Epidermal melanocyte (primary cell): ENCODE measurements around the gene ATP11A.

Experiments
- DNase-seq: peaks from one replicate; pipeline ENCODE4 v3.0.0; 2011; ENCODE audit warnings: low spot score; ENCODE audit not compliant: insufficient read length

ATP11A gene

GRCh38 chr13:112722433-112723263, 32.8 kb downstream of the ATP11A start:
- DNase-seq, result no peak

DNA sequence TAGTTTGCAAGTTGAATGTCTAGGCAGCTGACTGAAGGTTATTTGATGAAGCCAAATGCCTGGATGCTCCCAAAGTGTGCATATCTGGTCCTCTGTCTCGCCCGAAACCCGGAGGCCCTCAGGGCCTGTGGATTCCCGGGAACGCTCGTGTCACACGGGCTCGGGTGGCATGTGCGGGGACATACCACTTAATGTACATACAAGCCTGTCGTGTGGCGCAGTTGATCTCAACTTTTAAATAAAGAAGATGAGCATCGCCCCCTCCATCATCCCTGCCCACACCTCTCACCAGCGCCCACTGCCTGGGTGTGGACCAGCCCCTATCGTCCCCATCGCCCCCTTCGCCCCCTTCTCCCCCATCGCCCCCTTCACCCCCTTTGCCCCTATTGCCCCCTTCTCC, 33.9 kb downstream of the ATP11A start:
- DNase-seq, result no peak

DNA sequence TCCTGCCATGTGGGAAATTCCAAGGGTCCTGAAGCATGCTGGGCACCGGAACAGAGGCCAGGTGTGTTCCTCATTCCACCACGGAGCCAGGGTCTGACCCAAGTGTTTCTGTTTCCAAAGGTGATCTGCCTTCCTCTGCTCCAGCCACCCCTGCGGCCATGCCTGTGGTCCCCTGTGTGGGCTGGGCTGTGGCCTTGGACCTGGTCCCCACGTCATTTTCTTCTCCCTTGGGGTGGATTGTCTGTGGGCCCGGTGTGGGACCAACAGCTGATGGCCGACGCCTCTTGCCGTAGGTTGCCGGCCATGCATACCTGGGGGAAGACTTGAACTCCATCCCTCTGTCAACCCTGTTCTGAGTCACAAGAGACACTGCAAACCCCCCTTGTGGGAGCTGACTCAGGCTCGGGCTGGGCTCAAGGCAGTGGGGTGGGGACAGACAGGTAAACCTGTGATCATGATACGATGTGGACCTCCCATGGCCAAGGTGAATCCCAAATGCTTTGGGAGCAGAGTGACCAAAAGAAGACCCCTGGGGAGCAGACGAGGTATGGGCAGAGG, 35.0 kb downstream of the ATP11A start:
- no peak for DNase-seq

- DNase-seq, result no peak
Observed at GRCh38 chr13:112725346-112726015, 35.6 kb downstream of the ATP11A start.

DNA sequence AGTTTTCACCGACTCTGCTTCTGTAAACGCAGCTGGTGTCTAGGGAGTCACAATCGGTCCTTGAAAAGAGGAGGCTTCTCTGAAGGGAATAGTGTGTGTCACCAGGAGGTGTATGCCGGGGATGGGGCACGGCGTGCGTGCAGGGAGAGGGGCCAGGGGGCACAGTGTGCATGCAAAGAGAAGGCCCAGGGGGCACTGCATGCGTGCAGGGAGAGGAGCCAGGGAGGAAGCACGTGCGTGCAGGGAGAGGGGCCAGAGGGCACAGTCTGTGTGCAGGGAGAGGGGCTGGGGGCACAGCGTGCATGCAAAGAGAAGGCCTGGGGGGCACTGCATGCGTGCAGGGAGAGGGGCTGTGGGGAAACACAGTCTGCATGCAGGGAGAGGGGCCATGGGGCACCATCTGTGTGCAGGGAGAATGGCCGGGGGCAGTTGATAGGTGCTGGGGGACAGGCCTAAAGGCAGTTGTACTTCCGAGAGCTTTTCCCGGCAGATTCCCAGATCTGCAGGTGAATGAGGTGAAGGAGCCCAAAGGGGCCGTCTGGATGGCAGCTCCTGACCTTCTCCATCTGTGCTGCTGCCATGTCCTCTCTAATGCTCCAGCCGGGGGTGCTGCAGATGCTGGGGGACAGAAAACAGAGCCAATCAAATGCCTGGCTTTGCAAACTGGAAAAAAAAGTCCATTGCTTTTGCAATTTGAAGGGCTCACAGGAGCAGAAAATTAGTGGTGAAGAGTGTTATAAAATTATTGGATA, 36.4 kb downstream of the ATP11A start:
- DNase-seq, result no peak

GRCh38 chr13:112727581-112727980, 37.7 kb downstream of the ATP11A start:
- no peak for DNase-seq

DNA sequence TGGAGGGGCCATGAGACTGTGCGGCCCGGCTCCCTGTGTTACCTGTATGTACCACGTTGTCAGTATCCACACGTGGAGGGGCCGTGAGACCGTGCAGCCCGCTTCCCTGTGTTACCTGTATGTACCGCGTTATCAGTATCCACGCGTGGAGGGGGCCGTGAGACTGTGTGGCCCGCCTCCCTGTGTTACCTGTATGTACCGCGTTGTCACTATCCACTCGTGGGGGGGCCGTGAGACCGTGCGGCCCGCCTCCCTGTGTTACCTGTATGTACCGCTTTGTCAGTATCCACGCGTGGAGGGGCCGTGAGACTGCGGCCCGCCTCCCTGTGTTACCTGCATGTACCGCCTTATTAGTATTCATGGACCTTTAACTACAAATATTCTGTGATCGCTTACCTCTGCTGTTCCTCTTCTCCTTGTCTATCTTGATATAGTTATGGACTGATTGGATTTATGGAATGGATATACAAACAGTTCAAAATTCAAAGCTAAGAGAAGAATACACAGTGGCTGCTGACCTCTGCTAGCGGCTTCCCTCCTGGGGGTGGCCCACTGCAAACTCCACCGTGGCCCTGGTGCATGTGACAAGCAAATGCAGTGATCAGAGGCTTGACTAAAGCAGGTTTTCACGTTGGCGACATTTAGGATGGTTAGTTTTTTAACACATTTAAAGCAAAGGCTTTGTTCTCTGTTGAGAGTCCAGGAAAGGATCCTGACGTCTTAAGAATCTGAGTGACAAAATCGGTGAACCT, 38.7 kb downstream of the ATP11A start:
- no peak for DNase-seq

GRCh38 chr13:112729408-112729807, 39.6 kb downstream of the ATP11A start:
- DNase-seq, result no peak

DNA sequence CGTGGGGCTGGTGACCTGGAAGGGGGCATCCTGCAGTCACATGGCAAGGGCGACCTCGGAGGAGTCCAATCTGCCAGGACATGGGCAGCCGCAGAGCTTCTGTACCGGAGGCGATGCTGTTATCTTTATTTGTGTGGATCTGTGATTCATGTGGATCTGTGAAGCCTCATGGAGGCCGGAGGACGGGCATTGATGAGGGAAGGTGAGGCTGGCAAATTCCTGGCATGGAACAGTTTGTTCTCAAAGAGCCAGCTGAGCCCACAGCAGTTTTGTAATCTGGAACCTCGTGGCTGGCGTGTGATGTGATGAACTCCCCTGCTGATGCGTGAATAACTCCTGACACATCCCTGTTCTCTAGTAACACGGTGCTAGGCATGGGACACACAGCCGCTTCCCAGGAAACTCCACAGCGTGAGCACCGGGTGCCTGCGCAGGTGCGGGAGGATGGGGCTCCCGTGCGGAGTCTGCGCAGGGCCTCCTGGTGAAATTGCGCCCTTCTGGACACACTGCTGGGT, 40.4 kb downstream of the ATP11A start:
- no peak for DNase-seq

DNA sequence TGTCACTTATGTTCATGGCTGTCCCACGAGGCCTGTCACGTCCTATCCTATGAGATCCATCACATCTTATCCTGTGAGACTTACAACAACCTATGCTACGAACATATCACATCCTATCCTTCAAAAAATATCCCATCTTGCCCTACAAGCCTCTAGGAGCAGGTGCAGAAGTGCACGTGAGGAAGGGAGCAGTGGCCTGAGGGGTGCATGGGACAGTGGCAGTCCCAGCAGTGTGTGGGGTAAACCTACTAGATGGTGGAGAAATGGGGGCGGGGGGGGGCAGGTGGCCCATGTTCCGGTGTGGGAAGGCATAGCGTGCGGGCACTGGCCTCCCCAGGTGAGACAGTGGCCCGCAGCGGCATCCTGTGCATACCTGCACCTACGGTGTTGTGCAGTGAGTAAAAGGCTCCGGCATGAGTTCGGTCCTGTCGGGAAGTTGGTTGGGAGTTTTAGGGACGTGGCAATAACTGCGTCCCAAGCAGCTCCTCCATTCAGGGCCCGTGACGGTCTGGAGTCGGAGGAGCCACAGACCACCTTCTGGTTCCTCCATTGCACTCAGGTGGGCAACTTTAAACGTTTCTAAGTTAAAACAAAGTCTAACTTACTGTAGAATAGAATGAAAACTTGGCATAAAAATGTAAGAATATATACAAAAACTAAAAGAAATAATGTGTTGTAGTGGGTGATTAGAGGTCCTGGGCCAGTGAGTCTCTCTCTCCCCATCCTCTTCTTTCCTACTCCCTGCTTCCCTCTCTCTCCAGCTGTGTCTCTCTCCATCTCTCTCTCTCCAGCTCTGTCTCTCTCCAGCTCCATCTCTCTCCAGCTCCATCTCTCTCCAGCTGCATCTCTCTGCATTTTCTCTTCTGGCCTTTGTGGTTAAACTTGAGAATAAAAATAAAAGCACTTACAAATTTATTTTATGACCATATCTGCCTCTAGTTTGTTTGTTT, 42.1 kb downstream of the ATP11A start:
- no peak for DNase-seq

DNA sequence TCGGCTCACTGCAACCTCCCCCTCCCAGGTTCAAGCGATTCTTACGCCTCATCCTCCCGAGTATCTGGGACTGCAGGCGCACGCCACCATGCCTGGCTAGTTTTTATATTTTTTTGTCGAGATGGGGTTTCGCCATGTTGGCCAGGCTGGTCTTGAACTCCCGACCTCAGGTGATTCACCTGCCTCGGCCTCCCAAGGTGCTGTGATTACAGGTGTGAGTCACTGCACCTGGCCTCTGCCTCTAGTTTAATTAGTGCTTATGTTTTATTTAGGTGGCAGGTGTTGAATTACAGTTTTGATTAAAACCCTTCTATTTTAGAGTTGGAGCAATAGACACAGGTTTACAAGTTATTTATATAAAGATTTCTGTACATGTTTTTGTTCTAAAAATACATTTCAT, 42.8 kb downstream of the ATP11A start:
- DNase-seq, result no peak

DNA sequence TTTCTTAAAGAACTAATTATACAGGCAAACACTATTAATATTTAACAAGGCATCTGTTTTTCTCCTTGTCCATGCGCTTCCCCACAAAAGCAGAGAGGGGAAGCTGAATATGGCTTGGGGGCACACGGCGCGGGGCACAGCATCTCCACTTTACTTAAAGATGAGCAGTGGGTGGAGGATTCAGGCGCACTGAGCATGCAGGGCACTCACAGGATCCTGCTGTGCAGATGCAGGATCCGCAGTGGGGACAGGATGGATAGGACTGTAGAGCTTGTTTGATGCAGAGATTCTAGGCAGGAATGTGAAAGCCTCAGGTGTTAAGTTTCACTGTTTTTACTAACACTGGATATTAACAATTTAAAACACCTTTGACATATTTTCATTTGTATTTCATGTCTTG, 43.3 kb downstream of the ATP11A start:
- no peak for DNase-seq

DNA sequence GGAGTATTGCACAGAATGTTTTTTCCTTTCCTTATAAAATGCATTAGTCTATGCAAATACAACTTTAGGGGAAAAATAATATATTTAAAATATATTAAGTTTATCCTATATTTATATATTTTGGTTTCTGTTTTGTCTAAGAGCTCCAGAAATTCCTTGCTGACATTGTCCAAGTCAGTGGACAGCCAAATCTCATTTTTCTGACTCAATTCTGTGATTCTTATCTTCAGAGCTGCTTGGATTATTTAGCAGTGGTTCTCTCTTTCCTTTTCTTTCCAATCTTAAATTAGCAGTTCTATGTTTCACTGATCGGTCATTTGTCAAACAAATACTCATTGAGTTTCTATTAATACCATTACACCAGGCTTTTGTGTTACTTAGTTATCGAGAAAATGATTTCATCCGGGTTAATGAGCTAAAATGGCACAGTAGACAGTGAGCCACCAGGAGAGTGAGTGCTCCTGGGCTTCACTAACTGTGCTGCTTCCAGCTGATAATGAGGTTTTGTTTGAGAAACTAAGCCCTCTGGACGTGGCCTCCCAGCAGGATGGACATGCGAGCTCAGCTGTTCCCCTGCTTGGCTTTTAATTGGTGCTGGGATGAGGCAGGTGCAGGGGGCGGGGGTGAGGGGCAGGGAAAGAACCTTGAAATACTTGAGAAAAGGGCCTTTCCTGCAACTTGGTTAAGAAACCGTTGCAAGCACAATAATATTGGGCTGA, 44.0 kb downstream of the ATP11A start:
- no peak for DNase-seq

DNA sequence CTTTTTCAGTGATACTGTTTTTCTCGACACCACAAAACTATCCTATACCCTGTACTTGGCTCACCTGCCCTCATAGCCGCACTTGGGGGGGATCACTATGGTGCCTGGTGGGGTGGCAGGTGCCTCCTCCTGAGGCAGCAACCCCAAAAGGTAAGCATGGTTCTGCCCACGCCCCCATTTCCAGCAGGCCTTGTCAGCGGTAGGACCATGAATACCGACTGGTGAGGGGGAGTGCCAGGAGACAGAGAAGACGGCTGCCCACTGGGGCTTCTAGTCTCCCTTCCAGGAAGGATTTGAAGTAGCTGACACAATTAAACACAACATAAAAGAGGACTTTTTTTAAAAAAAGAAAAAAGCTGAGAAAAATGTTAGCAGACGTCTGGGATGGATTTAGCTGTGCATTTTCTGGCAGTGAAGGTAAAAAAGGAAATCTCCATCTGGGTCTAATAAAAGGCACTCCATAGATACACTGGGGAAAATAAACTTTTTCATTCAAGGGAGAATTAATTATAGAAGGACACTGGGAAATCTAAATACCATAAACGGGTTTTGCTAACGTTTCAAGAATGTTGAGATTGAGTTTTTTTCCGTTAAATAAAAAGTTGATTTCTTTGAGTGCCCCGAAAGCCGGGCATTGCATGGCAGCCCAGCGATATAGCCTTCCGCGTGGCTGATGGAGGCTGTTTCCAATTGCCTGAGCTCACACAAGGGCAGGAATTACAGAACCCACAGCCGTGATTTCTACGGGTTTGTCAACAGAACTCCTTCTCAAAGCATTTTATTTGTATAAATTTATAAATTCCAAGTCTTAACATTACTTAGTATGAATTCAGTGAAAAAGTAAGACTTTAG, 45.1 kb downstream of the ATP11A start:
- no peak for DNase-seq

- DNase-seq, result no peak
Observed at GRCh38 chr13:112735791-112736190, 46.0 kb downstream of the ATP11A start.

DNA sequence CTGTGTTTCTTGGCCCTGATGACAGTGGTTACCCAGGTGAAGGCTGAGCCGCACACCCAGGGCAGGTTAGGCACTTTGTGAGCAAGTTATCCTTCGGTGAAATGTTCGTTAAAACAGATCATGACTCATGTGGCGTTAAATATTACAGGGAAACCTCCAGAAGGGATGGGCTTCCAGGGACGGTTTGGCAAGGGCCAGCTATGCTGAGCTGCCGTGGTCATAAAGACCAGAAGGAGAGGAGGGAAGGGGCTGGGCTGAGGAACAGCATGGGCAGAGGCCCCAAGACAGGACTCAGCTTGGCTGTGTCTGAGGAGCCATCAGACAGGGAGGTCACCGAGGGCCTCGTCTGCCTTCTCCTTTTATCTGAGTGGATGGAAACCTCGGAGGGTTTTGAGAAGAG, 47.5 kb downstream of the ATP11A start:
- DNase-seq, result no peak

DNA sequence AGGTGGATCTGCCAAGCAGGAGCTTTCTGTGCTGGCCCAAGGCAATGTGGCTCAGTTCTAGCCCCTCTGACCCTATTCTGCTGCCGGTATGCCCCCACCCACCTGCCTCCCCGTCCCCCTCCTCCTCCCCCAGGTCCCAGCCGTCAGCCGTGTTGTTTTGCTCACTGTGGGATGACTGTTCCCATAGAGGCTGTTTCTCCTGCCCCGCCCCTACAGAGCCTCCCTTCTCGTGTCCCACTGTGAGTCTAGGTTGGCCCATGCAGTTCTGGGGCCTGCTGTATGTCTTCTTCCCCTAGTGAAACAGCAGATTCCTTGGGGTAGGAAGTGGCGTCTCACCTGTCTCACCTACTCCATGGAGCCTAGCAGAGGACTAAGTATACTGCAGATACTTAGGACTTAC, 48.8 kb downstream of the ATP11A start:
- DNase-seq, result no peak

DNA sequence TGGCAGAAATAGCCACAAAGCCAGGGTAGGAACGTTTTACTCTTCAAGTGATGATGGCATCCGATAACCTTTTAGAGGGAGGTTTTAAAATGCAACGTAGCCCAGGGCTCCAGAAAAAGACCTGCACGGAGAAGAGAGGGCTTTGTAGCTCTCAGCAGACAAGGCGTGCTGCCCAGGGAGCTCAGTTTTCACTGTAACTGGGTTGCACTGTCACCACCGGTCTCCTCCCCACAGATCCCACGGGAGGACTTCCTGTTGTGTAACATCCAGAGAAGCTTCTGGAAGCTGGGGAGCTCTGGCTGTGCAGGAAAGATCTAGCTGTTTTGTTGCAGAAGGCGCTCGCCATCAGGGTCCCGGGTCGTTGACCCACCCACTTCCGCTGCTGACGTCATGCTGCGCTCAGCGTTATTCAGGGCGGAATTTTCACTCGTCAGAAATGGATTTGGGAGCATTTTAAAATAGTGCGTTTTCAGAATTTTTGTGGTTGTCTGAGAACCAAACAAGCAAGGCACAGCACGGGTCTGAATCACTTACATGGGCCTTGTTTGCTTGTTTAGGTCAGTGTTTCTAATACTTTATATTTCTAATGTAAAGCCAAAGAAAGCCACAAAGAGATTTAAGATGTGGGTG, 50.8 kb downstream of the ATP11A start:
- DNase-seq, result no peak
